Astrocyte (in vitro differentiated cells and primary cell): ENCODE data around the gene BHLHA15. TPM values are rescaled to one million over a fixed set of nuclear protein-coding genes. Genes with fewer than 3 reads are reported as not detected.

Source experiments
- DNase-seq: peaks from one replicate; pipeline ENCODE4 v3.0.0-alpha.2; 2010; ENCODE audit warnings: low read depth
- FAIRE-seq: peaks from 2 replicates; lab custom pipeline; 2011; peaks lifted over from hg19 to GRCh38; lab: Jason Lieb, UNC
- H2AFZ ChIP-seq: 2 replicates; pipeline ENCODE4 v1.6.0; 2012; ENCODE audit warnings: low read depth, low read length, inconsistent platforms
- H3K27ac ChIP-seq: 2 replicates; pipeline ENCODE4 v1.5.1; 2011; ENCODE audit warnings: low read depth, low read length, inconsistent platforms
- H3K27me3 ChIP-seq: 2 replicates; pipeline ENCODE4 v1.6.0; 2011; ENCODE audit warnings: low read length, inconsistent platforms; ENCODE audit not compliant: insufficient read depth
- H3K36me3 ChIP-seq: 2 replicates; pipeline ENCODE4 v1.5.1; 2011; ENCODE audit warnings: low read length, inconsistent platforms; ENCODE audit not compliant: insufficient read depth
- H3K4me1 ChIP-seq: 2 replicates; pipeline ENCODE4 v1.5.1; 2011; ENCODE audit warnings: low read length, inconsistent platforms; ENCODE audit not compliant: insufficient read depth
- H3K4me2 ChIP-seq: 2 replicates; pipeline ENCODE4 v1.6.0; 2012; ENCODE audit warnings: low read length, inconsistent platforms
- H3K4me3 ChIP-seq: 2 replicates; pipeline ENCODE4 v1.5.1; 2011; ENCODE audit warnings: low read depth, mild to moderate bottlenecking, low read length, inconsistent platforms; ENCODE audit not compliant: insufficient read depth
- H3K79me2 ChIP-seq: 2 replicates; pipeline ENCODE4 v1.6.0; 2012; ENCODE audit warnings: mild to moderate bottlenecking, low read length, inconsistent platforms; ENCODE audit not compliant: insufficient read depth
- H3K9ac ChIP-seq: 2 replicates; pipeline ENCODE4 v1.6.0; 2012; ENCODE audit warnings: mild to moderate bottlenecking, low read length, inconsistent platforms
- H3K9me3 ChIP-seq: 2 replicates; pipeline ENCODE4 v1.5.1; 2012; ENCODE audit warnings: low read depth, mild to moderate bottlenecking, low read length, inconsistent platforms; ENCODE audit not compliant: insufficient read depth
- H4K20me1 ChIP-seq: 2 replicates; pipeline ENCODE4 v1.6.0; 2012; ENCODE audit warnings: low read length, inconsistent platforms; ENCODE audit not compliant: insufficient read depth
- H3K27ac Mint-ChIP-seq: one replicate; pipeline ENCODE4 v1.8.0; 2021; ENCODE audit warnings: mild to moderate bottlenecking, mixed read lengths; ENCODE audit not compliant: unreplicated experiment
- H3K27me3 Mint-ChIP-seq: one replicate; pipeline ENCODE4 v1.8.0; 2021; ENCODE audit warnings: low read depth, mixed read lengths; ENCODE audit not compliant: unreplicated experiment
- H3K36me3 Mint-ChIP-seq: one replicate; pipeline ENCODE4 v1.8.0; 2021; ENCODE audit warnings: low read depth, mixed read lengths; ENCODE audit not compliant: unreplicated experiment
- H3K4me1 Mint-ChIP-seq: one replicate; pipeline ENCODE4 v1.8.0; 2021; ENCODE audit warnings: low read depth, mixed read lengths; ENCODE audit not compliant: unreplicated experiment
- H3K4me3 Mint-ChIP-seq: one replicate; pipeline ENCODE4 v1.8.0; 2021; ENCODE audit warnings: mild to moderate bottlenecking, moderate library complexity, mixed read lengths; ENCODE audit not compliant: unreplicated experiment
- H3K9me3 Mint-ChIP-seq: one replicate; pipeline ENCODE4 v1.8.0; 2021; ENCODE audit warnings: mild to moderate bottlenecking, mixed read lengths; ENCODE audit not compliant: unreplicated experiment
- CTCF ChIP-seq: IDR thresholded peaks from 2 replicates; pipeline ENCODE4 v1.5.1; 2011; ENCODE audit warnings: low read depth, mild to moderate bottlenecking, inconsistent platforms, low read length, moderate library complexity; ENCODE audit not compliant: insufficient read depth
- EZH2 ChIP-seq: IDR thresholded peaks from 2 replicates; pipeline ENCODE4 v1.6.1; 2012; ENCODE audit warnings: mild to moderate bottlenecking, low read length, inconsistent platforms; ENCODE audit not compliant: insufficient read depth
- total RNA-seq: library from RNA; stranded (reverse); gene quantifications from 2 replicates; pipeline ENCODE4 v1.2.1, GENCODE V29; 2021

Gene BHLHA15
- total RNA-seq, 1 donor from 2014 or later = 0.57 TPM

- Histone ChIP-seq H3K27ac (no peak overlapping the region), H3K4me1 (no peaks in the 10 kb centered on the region), H3K79me2 (peaks cover 3% of the 10 kb centered on the region), H2AFZ (no peak overlapping the region), H3K9ac (no peak overlapping the region), H4K20me1 (peaks cover 4% of the 10 kb centered on the region), H3K27me3 (no peaks in the 10 kb centered on the region), H3K36me3 (no peaks in the 10 kb centered on the region), H3K4me2 (no peak overlapping the region), H3K4me3 (no peak overlapping the region), H3K9me3 (no peaks in the 10 kb centered on the region)
- Mint-ChIP-seq H3K27me3 (no peaks in the 10 kb centered on the region), H3K36me3 (peaks cover 11% of the 10 kb centered on the region), H3K4me1 (peaks cover 10% of the 10 kb centered on the region), H3K4me3 (no peak overlapping the region), H3K27ac (no peak overlapping the region), H3K9me3 (no peaks in the 10 kb centered on the region)
- no peak for DNase-seq
- TF ChIP-seq EZH2 = no peak
- no peak for TF ChIP-seq CTCF
- no peak for FAIRE-seq
Measured at GRCh38 chr7:98196706-98197605, 14.3 kb upstream of the BHLHA15 start.

- no peak for TF ChIP-seq CTCF
- no peak for TF ChIP-seq EZH2
- no peak overlapping the region for H3K4me3 Mint-ChIP-seq
Measured at GRCh38 chr7:98199131-98199530, 12.1 kb upstream of the BHLHA15 start.

GRCh38 chr7:98200364-98200763, 10.9 kb upstream of the BHLHA15 start:
- Mint-ChIP-seq H3K4me1 (peaks cover 15% of the 10 kb centered on the region), H3K4me3 (no peak overlapping the region), H3K9me3 (no peaks in the 10 kb centered on the region), H3K36me3 (peaks cover 7% of the 10 kb centered on the region), H3K27me3 (no peaks in the 10 kb centered on the region), H3K27ac (no peak overlapping the region)
- FAIRE-seq = no peak
- H3K4me2 ChIP-seq = no peak overlapping the region
- peaks cover 4% of the 10 kb centered on the region for H4K20me1 ChIP-seq
- H3K79me2 ChIP-seq = peaks cover 3% of the 10 kb centered on the region
- no peak for TF ChIP-seq CTCF
- TF ChIP-seq EZH2 = no peak
- H3K27me3 ChIP-seq = no peaks in the 10 kb centered on the region
- no peak overlapping the region for H2AFZ ChIP-seq
- H3K36me3 ChIP-seq = no peaks in the 10 kb centered on the region
- DNase-seq = no peak
- no peak overlapping the region for H3K9ac ChIP-seq
- no peak overlapping the region for H3K27ac ChIP-seq
- H3K4me1 ChIP-seq = no peaks in the 10 kb centered on the region
- H3K9me3 ChIP-seq = no peaks in the 10 kb centered on the region
- no peak overlapping the region for H3K4me3 ChIP-seq

More at GRCh38 chr7:98199131-98199530, 12.1 kb upstream of the BHLHA15 start:
- Mint-ChIP-seq H3K36me3 (peaks cover 7% of the 10 kb centered on the region), H3K27me3 (no peaks in the 10 kb centered on the region), H3K27ac (no peak overlapping the region), H3K4me1 (peaks cover 15% of the 10 kb centered on the region), H3K9me3 (no peaks in the 10 kb centered on the region)
- H4K20me1 ChIP-seq = peaks cover 4% of the 10 kb centered on the region
- FAIRE-seq = no peak
- H3K79me2 ChIP-seq = peaks cover 3% of the 10 kb centered on the region
- no peak overlapping the region for H3K9ac ChIP-seq
- DNase-seq = no peak
- no peaks in the 10 kb centered on the region for H3K27me3 ChIP-seq
- H3K36me3 ChIP-seq = no peaks in the 10 kb centered on the region
- no peaks in the 10 kb centered on the region for H3K9me3 ChIP-seq
- H2AFZ ChIP-seq = no peak overlapping the region
- no peak overlapping the region for H3K4me3 ChIP-seq
- H3K4me1 ChIP-seq = no peaks in the 10 kb centered on the region
- peak overlapping the region; percentile 17 for H3K4me2 ChIP-seq
- no peak overlapping the region for H3K27ac ChIP-seq
